BLaER1 treated with 17β-estradiol and CSF1 and Interleukin-3, amounts not matched to agents 10 nM and 100 nM (cell line): ENCODE data around the gene GPC6.
"Not testable (repeated sequence)": the region's sequence is repeated elsewhere in the genome, so short reads cannot be mapped to it uniquely, and the experiment has no call there.

ENCODE experiments used
- H3K27ac ChIP-seq, 11 experiments: shearing (Covaris generic); formaldehyde crosslinking; 2 replicates each; pipeline ENCODE4 v1.8.1; 2022
- H3K27me3 ChIP-seq, 11 experiments: shearing (Covaris generic); formaldehyde crosslinking; 2 replicates each; pipeline ENCODE4 v1.8.1; 2022
- H3K36me3 ChIP-seq, 11 experiments: shearing (Covaris generic); formaldehyde crosslinking; 2 replicates each; pipeline ENCODE4 v1.8.1; 2022
- H3K4me1 ChIP-seq, 10 experiments: shearing (Covaris generic); formaldehyde crosslinking; 2 replicates each; pipeline ENCODE4 v1.8.1; 2022
- H3K4me2 ChIP-seq, 11 experiments: shearing (Covaris generic); formaldehyde crosslinking; 2 replicates each; pipeline ENCODE4 v1.8.1; 2022
- H3K4me3 ChIP-seq, 10 experiments: shearing (Covaris generic); formaldehyde crosslinking; 2 replicates each; pipeline ENCODE4 v1.8.1; 2022
- H3K9ac ChIP-seq, 11 experiments: shearing (Covaris generic); formaldehyde crosslinking; 2 replicates each; pipeline ENCODE4 v1.8.1; 2022
- H3K9me3 ChIP-seq, 11 experiments: shearing (Covaris generic); formaldehyde crosslinking; replicated peaks in 1 of 11; 2 replicates each; pipeline ENCODE4 v1.8.1; 2022
- H4K20me1 ChIP-seq, 11 experiments: shearing (Covaris generic); formaldehyde crosslinking; 2 replicates each; pipeline ENCODE4 v1.8.1; 2022
- Cebpa-rat ChIP-seq, 11 experiments: shearing (Covaris generic); IDR thresholded peaks; 2 replicates each; pipeline ENCODE4 v1.8.1; 2022

Gene GPC6

DNA sequence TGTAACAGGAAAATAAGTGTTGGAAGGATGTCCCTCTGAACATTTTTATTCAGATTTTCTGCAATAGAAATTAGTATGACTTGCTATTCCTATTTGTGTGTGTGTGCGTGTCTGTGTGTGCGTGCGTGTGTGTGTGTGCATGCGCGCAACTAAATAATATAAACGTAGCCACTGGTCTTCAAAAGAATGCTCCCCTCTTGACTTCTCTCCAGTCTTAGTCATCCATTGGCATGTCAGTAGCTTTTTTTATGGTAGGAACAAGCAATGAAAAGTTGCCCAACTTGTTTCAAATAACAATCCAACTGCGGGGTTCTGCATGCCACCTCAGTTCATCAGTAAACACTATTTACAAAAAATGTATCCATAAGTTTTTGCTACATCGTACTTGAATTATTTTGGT, 249.6 kb downstream of the GPC6 start:
- H3K27ac ChIP-seq: no peak overlapping the region
- TF ChIP-seq Cebpa-rat (IDR thresholded peaks at IDR 0.05): no peak
- no peak overlapping the region for H3K9ac ChIP-seq
- H4K20me1 ChIP-seq: no peaks in the 10 kb centered on the region
- no peaks in the 10 kb centered on the region for H3K36me3 ChIP-seq
- H3K4me1 ChIP-seq: no peaks in the 10 kb centered on the region
- no peak overlapping the region for H3K4me2 ChIP-seq
- no peak overlapping the region for H3K4me3 ChIP-seq
- peaks cover 20 to 25% (median 23%) of the 10 kb centered on the region in 11 experiments for H3K9me3 ChIP-seq
- H3K27me3 ChIP-seq: no peaks in the 10 kb centered on the region

DNA sequence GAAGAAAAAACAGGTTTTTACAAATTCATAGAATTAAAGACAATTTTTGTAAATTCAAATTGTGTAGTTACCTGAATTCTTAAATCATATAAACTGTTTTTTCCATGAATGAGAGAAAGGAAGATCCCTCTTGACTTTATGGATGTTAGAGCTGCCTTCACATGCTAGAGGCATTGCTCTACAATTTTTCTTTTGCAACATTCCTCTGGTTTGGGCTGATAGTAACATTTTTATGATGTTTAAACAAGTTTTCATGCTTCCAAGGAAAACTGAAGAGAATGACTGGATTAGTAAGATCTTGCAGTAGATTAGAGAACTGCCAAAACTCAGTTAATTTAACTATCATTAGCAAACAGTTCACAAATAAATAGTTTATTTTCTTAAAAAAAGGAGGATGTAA, 250.6 kb downstream of the GPC6 start:
- H3K9me3 ChIP-seq: peaks cover 16 to 18% (median 17%) of the 10 kb centered on the region in 11 experiments
- no peak overlapping the region for H3K4me2 ChIP-seq
- H3K27me3 ChIP-seq: no peaks in the 10 kb centered on the region
- no peaks in the 10 kb centered on the region for H3K4me1 ChIP-seq
- H3K36me3 ChIP-seq: no peaks in the 10 kb centered on the region
- H3K27ac ChIP-seq: no peak overlapping the region
- H4K20me1 ChIP-seq: no peaks in the 10 kb centered on the region
- no peak overlapping the region for H3K9ac ChIP-seq
- TF ChIP-seq Cebpa-rat (IDR thresholded peaks at IDR 0.05): no peak
- H3K4me3 ChIP-seq: no peak overlapping the region

DNA sequence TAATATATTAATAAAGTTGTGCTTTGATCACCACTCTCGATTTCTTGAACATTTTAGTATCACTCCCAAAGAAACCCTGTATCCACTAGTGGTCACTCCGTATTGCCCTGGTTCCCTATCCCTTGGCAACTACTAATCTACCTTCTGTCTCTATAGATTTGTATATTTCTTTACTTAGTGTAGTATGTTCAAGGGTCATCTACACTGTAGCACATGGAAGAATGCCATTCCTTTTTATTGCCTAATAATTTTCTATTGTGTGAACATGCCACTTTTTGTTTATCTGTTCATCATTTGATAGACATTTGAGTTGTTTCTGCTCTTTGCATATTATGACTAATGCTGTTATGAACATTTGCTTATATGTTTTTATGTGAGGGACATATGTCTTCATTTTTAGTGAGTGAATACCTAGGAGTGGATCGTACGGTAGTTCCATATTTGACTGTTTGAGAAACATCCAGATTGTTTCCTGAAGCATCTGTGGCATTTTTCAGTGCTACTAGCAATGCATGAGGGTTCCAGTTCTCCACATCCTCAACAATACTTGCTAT, 254.0 kb downstream of the GPC6 start:
- TF ChIP-seq Cebpa-rat (IDR thresholded peaks at IDR 0.05): no peak
- no peaks in the 10 kb centered on the region for H3K36me3 ChIP-seq
- H3K9ac ChIP-seq: no peak overlapping the region
- no peaks in the 10 kb centered on the region for H4K20me1 ChIP-seq
- H3K9me3 ChIP-seq: no peaks in the 10 kb centered on the region
- no peak overlapping the region for H3K4me3 ChIP-seq
- H3K4me1 ChIP-seq: peaks cover 0 to 9% (median 0%) of the 10 kb centered on the region in 10 experiments; a peak in 5 of 20 replicates
- no peak overlapping the region for H3K4me2 ChIP-seq
- H3K27ac ChIP-seq: no peak overlapping the region
- H3K27me3 ChIP-seq: no peaks in the 10 kb centered on the region

DNA sequence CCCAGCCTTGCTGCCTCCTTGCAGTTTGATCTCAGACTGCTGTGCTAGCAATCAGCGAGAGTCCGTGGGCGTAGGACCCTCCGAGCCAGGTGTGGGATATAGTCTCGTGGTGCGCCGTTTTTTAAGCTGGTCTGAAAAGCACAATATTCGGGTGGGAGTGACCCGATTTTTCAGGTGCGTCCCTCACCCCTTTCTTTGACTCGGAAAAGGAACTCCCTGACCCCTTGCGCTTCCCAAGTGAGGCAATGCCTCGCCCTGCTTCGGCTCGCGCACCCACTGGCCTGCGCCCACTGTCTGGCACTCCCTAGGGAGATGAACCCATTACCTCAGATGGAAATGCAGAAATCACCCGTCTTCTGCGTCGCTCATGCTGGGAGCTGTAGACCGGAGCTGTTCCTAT, 269.5 kb downstream of the GPC6 start:
- not testable (repeated sequence) for H3K4me2 ChIP-seq, H3K27me3 ChIP-seq, H3K4me3 ChIP-seq, H4K20me1 ChIP-seq, H3K27ac ChIP-seq, H3K4me1 ChIP-seq, H3K9ac ChIP-seq, H3K36me3 ChIP-seq
- H3K9me3 ChIP-seq: peaks cover 0 to 11% (median 0%) of the 10 kb centered on the region in 11 experiments; a peak in 2 of 22 replicates

DNA sequence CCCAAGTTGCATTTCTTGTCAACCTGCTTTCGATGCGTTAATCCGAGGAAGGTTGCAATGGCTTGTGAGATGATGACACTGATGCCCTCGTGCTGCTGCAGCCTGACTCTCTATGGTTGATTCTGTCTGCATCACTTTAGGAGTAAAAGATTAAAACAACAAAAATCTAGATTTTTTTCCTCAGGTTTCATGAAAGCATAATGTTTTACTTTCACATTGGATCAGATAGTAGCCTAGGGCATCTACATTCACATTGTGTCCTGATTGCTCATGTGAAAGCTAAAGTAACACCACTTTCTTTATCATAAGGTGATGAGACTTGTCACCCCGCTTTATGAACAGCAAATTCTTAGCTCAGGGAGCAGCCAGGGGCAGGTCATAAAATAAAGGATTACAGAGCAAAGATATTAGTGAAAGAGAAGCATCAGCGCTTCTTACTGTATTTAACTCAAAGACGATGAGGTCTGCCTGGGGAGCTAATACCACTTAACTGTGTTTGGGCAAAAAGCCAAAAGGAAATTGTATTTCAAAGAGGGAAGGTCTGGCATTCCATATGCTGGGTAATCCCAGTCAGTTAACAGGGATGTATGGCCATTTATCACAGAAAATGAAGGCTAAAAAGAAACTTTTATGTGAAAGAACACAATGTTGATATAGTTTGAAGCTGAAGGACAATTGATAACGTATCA, 270.5 kb downstream of the GPC6 start:
- no peak for TF ChIP-seq Cebpa-rat (IDR thresholded peaks at IDR 0.05)
- H3K4me2 ChIP-seq: no peak overlapping the region
- no peaks in the 10 kb centered on the region for H3K27me3 ChIP-seq
- H3K36me3 ChIP-seq: no peaks in the 10 kb centered on the region
- H4K20me1 ChIP-seq: no peaks in the 10 kb centered on the region
- no peak overlapping the region for H3K4me3 ChIP-seq
- H3K9ac ChIP-seq: no peak overlapping the region
- H3K27ac ChIP-seq: no peak overlapping the region
- H3K9me3 ChIP-seq: peaks cover 0 to 11% (median 0%) of the 10 kb centered on the region in 11 experiments; a peak in 2 of 22 replicates
- no peaks in the 10 kb centered on the region for H3K4me1 ChIP-seq

DNA sequence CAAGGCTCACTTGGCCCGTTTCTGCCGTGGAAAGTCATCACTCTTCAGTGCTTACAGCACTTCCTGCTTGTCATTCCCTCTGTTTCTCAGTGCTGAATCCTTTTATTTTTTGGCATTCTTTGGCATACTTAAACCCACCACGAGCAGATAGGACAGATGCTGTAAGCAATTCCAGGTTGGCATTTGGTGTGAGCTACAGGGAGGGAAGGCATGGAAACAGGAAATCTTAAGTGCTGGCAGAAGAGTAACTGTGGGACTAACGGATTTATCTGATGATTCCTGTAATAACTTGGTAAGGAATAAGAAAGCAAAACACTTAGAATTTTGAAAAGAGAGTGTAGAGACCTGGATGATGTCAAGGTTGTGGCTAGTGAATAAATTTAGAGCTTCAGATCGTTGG, 273.4 kb downstream of the GPC6 start:
- H3K9ac ChIP-seq: no peak overlapping the region
- no peaks in the 10 kb centered on the region for H3K4me1 ChIP-seq
- no peaks in the 10 kb centered on the region for H3K36me3 ChIP-seq
- no peak for TF ChIP-seq Cebpa-rat (IDR thresholded peaks at IDR 0.05)
- H3K4me2 ChIP-seq: no peak overlapping the region
- H3K9me3 ChIP-seq: peaks cover 0 to 11% (median 0%) of the 10 kb centered on the region in 11 experiments; a peak in 2 of 22 replicates
- H3K27ac ChIP-seq: no peak overlapping the region
- no peak overlapping the region for H3K4me3 ChIP-seq
- H4K20me1 ChIP-seq: no peaks in the 10 kb centered on the region
- H3K27me3 ChIP-seq: no peaks in the 10 kb centered on the region

DNA sequence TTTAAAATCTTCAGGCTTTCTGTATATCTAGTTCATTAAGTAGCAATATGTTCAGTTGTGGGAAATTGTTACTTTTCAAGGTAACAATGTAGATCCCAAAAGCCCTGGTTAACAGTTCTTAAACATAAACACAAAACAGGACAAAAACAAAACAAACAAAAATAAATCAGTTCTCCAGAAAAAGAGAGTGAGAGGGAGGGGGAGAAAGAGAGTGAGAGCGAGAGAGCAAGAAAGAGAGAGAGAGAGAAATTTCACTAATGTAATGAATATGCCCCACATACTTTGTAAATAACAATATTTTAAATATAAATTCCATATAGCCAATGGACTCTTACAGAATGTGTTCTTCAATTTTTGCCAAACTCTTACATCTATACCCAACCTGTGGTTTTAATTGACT, 275.5 kb downstream of the GPC6 start:
- Histone ChIP-seq H3K9ac (no peak overlapping the region), H3K27ac (no peak overlapping the region), H4K20me1 (no peaks in the 10 kb centered on the region)

DNA sequence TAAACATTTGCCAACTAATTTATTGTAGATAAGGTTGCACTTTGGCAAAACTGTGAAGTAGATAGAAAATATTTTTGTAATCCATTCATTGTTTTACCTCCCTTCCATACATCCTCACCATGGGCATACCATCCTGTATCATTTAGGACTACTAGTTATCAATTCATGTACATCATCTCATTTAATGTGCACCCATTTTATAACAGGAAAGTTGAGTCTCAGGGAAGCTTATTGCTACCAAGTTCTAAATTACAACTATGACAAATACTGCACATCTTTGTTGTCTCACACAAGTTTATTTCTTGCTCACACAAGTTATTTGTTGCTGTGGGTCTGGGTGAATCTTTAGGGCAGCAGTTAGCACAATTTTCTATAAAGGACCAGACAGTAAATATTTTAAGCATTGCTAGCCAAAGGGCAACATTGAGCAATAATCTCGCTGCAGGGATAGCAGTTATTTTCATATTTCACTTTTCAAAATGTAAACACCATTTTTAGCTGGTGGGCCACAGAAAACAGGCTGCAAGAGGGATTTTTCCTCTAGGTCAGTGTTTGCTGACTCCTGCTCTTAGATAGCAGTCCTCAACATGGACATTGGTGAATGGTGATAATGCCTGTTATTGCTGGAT, 276.5 kb downstream of the GPC6 start:
- TF ChIP-seq Cebpa-rat (IDR thresholded peaks at IDR 0.05): no peak
- no peak overlapping the region for H3K4me2 ChIP-seq
- no peaks in the 10 kb centered on the region for H4K20me1 ChIP-seq
- H3K36me3 ChIP-seq: no peaks in the 10 kb centered on the region
- H3K4me1 ChIP-seq: no peaks in the 10 kb centered on the region
- no peak overlapping the region for H3K27ac ChIP-seq
- H3K9me3 ChIP-seq: peaks cover 0 to 5% (median 0%) of the 10 kb centered on the region in 11 experiments; a peak in 2 of 22 replicates
- no peaks in the 10 kb centered on the region for H3K27me3 ChIP-seq
- no peak overlapping the region for H3K4me3 ChIP-seq
- no peak overlapping the region for H3K9ac ChIP-seq

More for the DNA sequence above, 275.5 kb downstream of the GPC6 start:
- no peaks in the 10 kb centered on the region for H3K4me1 ChIP-seq
- H3K36me3 ChIP-seq: no peaks in the 10 kb centered on the region
- H3K4me2 ChIP-seq: no peak overlapping the region
- no peak for TF ChIP-seq Cebpa-rat (IDR thresholded peaks at IDR 0.05)
- H3K9me3 ChIP-seq: peaks cover 0 to 11% (median 0%) of the 10 kb centered on the region in 11 experiments; a peak in 2 of 22 replicates
- H3K27me3 ChIP-seq: no peaks in the 10 kb centered on the region
- no peak overlapping the region for H3K4me3 ChIP-seq

DNA sequence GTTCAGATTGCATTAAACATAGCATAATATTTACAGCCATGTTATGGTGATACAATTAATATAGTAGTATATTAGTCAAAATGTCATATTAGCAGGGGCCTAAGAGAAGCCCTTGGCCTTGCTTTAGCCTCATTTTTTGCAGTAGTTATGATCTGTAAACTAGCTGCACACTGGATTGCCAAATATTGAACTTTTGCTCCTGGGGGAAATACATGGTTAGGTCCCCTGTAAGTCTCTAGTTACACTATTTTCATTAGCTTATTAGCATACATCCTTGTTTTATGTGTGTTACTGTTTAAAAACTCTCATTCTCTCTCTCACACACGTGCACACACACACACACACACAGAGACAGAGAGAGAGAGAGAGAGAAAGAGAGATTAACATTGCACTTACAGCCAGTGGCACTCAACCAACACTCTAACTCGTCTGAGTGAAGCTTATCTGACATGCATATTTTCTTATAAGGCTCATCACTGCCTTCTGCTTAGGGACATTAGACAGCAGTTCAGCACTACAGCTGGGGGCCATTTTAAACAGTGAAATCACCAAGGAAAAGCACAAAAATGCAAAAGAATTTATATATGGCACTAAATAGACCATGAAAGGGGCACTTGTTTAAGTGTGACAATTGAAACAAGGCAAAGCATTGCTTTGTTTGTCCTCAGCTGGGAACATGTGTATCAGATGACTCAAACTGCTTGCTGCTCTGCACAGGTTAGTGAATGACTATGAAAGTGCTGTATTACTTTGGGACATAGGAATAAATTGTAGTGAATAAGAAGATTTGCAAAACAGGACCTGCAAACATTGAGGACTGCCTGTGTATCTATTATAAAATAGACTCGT, 278.7 kb downstream of the GPC6 start:
- H4K20me1 ChIP-seq: no peaks in the 10 kb centered on the region
- no peak overlapping the region for H3K9ac ChIP-seq
- TF ChIP-seq Cebpa-rat (IDR thresholded peaks at IDR 0.05): no peak
- no peak overlapping the region for H3K4me2 ChIP-seq
- H3K4me1 ChIP-seq: no peaks in the 10 kb centered on the region
- H3K9me3 ChIP-seq: no peaks in the 10 kb centered on the region
- no peak overlapping the region for H3K4me3 ChIP-seq
- H3K27me3 ChIP-seq: no peaks in the 10 kb centered on the region
- H3K36me3 ChIP-seq: no peaks in the 10 kb centered on the region
- no peak overlapping the region for H3K27ac ChIP-seq
